SU-DHL-6 (cell line): ENCODE measurements around the gene LCN10.

Experiments
- H2AFZ ChIP-seq: fragments of 200-600 bp; sonication (generic); 2 replicates; pipeline ENCODE4 v1.6.1; 2014; ENCODE audit warnings: low read depth, mild to moderate bottlenecking, moderate library complexity, mixed read lengths, antibody characterized with exemption, low read length; ENCODE audit not compliant: severe bottlenecking
- H3F3A ChIP-seq: fragments of 200-600 bp; shearing (Covaris generic); 2 replicates; pipeline ENCODE4 v1.6.0; 2016; ENCODE audit warnings: antibody characterized with exemption, mild to moderate bottlenecking; ENCODE audit not compliant: insufficient read depth
- H3K27ac ChIP-seq: fragments of 200-600 bp; sonication (generic); 2 replicates; pipeline ENCODE4 v1.5.1; 2016; ENCODE audit warnings: low read depth, mild to moderate bottlenecking, low read length, moderate library complexity, mixed read lengths
- H3K27me3 ChIP-seq: fragments of 200-600 bp; sonication (generic), shearing (Covaris generic); 2 replicates; pipeline ENCODE4 v1.6.0; 2014; ENCODE audit warnings: mild to moderate bottlenecking, low read length
- H3K36me3 ChIP-seq: fragments of 200-600 bp; sonication (generic); 2 replicates; pipeline ENCODE4 v1.6.1; 2014; ENCODE audit warnings: mild to moderate bottlenecking, low read length, mixed read lengths
- H3K4me2 ChIP-seq: fragments of 300-600, 200-600 bp; shearing (Covaris generic), sonication (generic); 2 replicates; pipeline ENCODE4 v1.6.0; 2014; ENCODE audit warnings: low read length, low read depth, mild to moderate bottlenecking; ENCODE audit not compliant: poor library complexity, severe bottlenecking
- H3K4me3 ChIP-seq: fragments of 200-600 bp; sonication (generic); 2 replicates; pipeline ENCODE4 v1.5.1; 2014; ENCODE audit warnings: antibody characterized with exemption, low read length, mild to moderate bottlenecking, mixed read lengths; ENCODE audit not compliant: insufficient read depth, poor library complexity, severe bottlenecking
- H3K79me2 ChIP-seq: fragments of 200-600 bp; sonication (generic); 2 replicates; pipeline ENCODE4 v1.6.1; 2014; ENCODE audit warnings: mild to moderate bottlenecking, low read length, moderate library complexity; ENCODE audit not compliant: insufficient read depth
- H3K9ac ChIP-seq: fragments of 200-600 bp; sonication (generic); 2 replicates; pipeline ENCODE4 v1.7.0; 2014; ENCODE audit warnings: mild to moderate bottlenecking, low read length
- H3K9me2 ChIP-seq: fragments of 200-600 bp; sonication (generic); replicated peaks from 2 replicates; pipeline ENCODE4 v1.6.1; 2014; ENCODE audit warnings: low read length; ENCODE audit not compliant: insufficient read depth
- H3K9me3 ChIP-seq: fragments of 200-600 bp; sonication (generic); 2 replicates; pipeline ENCODE4 v1.6.1; 2014; ENCODE audit warnings: low read length, mixed read lengths; ENCODE audit not compliant: insufficient read depth
- H4K20me1 ChIP-seq: fragments of 200-600 bp; sonication (generic); 2 replicates; pipeline ENCODE4 v1.6.1; 2014; ENCODE audit warnings: low read depth, mild to moderate bottlenecking, antibody characterized with exemption, low read length, moderate library complexity, mixed read lengths
- CTCF ChIP-seq: fragments of 200-600 bp; sonication (generic); IDR thresholded peaks from one replicate; pipeline ENCODE4 v1.5.1; 2017; ENCODE audit warnings: antibody characterized with exemption, mild to moderate bottlenecking, low read length, moderate library complexity; ENCODE audit not compliant: insufficient read depth, poor library complexity, severe bottlenecking
- EZH2phosphoT487 ChIP-seq: fragments of 200-600 bp; sonication (generic), shearing (Covaris generic); conservative IDR thresholded peaks from 2 replicates; pipeline ENCODE4 v1.6.1; 2018; ENCODE audit warnings: mild to moderate bottlenecking, antibody characterized with exemption, low read length, moderate library complexity, mixed read lengths

Gene LCN10

DNA sequence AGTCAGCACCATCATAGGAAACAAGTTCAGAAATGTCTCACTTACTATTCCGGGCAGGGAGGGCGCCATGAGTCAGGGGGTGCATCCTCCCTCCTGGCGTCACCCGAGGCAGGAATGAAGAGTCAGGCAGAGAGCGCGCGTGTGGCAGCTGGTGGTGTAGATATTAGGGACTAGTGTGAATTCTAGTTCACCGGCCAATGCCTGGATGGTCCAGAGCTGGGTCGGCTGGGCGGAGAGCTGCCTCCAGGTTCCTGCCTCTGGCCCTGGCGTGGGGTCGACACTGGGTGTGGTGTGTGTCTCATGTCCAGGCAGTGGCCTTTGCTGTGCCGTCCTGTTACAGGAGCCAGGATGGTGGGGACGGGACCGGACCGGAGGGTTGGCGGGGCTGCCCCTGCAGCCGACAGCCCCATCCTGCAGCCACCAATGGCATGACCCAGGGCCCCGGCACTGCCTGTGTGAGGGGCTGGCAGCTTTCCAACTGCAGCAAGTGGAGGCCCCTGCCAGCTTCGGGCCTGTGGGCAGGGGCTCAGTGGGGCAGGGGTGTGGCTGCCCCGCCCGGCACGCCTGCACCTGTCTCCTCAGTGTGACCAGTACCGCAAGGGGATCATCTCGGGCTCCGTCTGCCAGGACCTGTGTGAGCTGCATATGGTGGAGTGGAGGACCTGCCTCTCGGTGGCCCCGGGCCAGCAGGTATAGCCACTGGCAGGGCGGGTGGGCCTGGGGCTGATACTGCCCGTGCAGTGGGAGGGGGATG is 21.2 kb downstream of the LCN10 start:
- H3K27ac ChIP-seq, result no peak overlapping the region
- no peak overlapping the region for H3K9ac ChIP-seq

GRCh38 chr9:136720898-136721338 is 21.8 kb downstream of the LCN10 start:
- no peaks in the 10 kb centered on the region for H3K9me2 ChIP-seq
- no peak overlapping the region for H2AFZ ChIP-seq
- H3F3A ChIP-seq, result peaks cover 18% of the 10 kb centered on the region
- no peaks in the 10 kb centered on the region for H3K79me2 ChIP-seq
- no peak overlapping the region for H3K27ac ChIP-seq
- no peak overlapping the region for H3K9ac ChIP-seq
- H3K4me2 ChIP-seq, result no peak overlapping the region
- no peaks in the 10 kb centered on the region for H3K9me3 ChIP-seq
- TF ChIP-seq EZH2phosphoT487 (no peak), CTCF (no peak)
- H3K4me3 ChIP-seq, result no peak overlapping the region
- no peaks in the 10 kb centered on the region for H3K27me3 ChIP-seq
- peaks cover 3% of the 10 kb centered on the region; the same call in 1 of the 2 replicates for H4K20me1 ChIP-seq
- H3K36me3 ChIP-seq, result peaks cover 16% of the 10 kb centered on the region

More for the DNA sequence above, 21.2 kb downstream of the LCN10 start:
- H3F3A ChIP-seq, result peaks cover 20% of the 10 kb centered on the region
- no peaks in the 10 kb centered on the region for H3K9me2 ChIP-seq
- H4K20me1 ChIP-seq, result peaks cover 9% of the 10 kb centered on the region; the same call in 1 of the 2 replicates
- H3K9me3 ChIP-seq, result no peaks in the 10 kb centered on the region
- TF ChIP-seq EZH2phosphoT487, result no peak
- no peak for TF ChIP-seq CTCF
- peaks cover 3% of the 10 kb centered on the region; the same call in 1 of the 2 replicates for H3K79me2 ChIP-seq
- no peak overlapping the region for H3K4me2 ChIP-seq
- no peak overlapping the region for H2AFZ ChIP-seq
- H3K4me3 ChIP-seq, result no peak overlapping the region
- H3K27me3 ChIP-seq, result no peaks in the 10 kb centered on the region
- peaks cover 21% of the 10 kb centered on the region for H3K36me3 ChIP-seq

- no peak overlapping the region for H2AFZ ChIP-seq
- H3K27ac ChIP-seq, result no peak overlapping the region
- no peak overlapping the region for H3K4me2 ChIP-seq
- H3K27me3 ChIP-seq, result no peaks in the 10 kb centered on the region
- no peak overlapping the region for H3K4me3 ChIP-seq
- no peaks in the 10 kb centered on the region for H3K79me2 ChIP-seq
- no peaks in the 10 kb centered on the region for H3K9me3 ChIP-seq
- no peaks in the 10 kb centered on the region for H3K9me2 ChIP-seq
- TF ChIP-seq EZH2phosphoT487 (no peak), CTCF (no peak)
- H3F3A ChIP-seq, result peaks cover 18% of the 10 kb centered on the region
- no peak overlapping the region for H3K9ac ChIP-seq
- no peaks in the 10 kb centered on the region; the same call in 1 of the 2 replicates for H4K20me1 ChIP-seq
- H3K36me3 ChIP-seq, result peaks cover 13% of the 10 kb centered on the region
Measured at GRCh38 chr9:136720251-136720897, 22.4 kb downstream of the LCN10 start.
